NCI-H510A (cell line): Measurements from ENCODE around the gene PDPK1.

ENCODE experiments used
- DNase-seq: peaks from one replicate; lab custom pipeline; 2025; lab: John Stamatoyannopoulos, UW

The PDPK1 gene

GRCh38 chr16:2507052-2507659 lies 30.7 kb upstream of the PDPK1 start:
- DNase-seq = no peak

DNA sequence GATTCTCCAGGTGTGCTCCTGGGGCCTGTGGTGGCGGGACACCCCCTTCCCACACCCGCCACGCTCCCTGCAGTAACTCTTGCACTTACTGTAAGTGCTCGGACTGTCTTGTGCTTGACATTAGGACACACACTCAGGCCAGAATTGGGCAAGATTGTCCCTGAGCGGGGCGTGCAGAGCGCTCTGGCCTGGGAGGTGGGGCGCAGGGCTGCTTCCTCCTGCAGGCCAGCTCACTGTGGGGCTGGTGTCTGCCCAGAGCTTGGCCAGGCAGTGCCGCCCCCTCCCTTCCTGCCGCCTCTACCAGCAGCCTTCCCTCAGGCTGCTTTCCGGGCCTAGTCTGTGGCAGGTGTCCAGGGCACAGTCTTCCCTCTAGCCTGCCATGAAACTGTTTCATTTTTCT lies 30.2 kb upstream of the PDPK1 start:
- no peak for DNase-seq

DNA sequence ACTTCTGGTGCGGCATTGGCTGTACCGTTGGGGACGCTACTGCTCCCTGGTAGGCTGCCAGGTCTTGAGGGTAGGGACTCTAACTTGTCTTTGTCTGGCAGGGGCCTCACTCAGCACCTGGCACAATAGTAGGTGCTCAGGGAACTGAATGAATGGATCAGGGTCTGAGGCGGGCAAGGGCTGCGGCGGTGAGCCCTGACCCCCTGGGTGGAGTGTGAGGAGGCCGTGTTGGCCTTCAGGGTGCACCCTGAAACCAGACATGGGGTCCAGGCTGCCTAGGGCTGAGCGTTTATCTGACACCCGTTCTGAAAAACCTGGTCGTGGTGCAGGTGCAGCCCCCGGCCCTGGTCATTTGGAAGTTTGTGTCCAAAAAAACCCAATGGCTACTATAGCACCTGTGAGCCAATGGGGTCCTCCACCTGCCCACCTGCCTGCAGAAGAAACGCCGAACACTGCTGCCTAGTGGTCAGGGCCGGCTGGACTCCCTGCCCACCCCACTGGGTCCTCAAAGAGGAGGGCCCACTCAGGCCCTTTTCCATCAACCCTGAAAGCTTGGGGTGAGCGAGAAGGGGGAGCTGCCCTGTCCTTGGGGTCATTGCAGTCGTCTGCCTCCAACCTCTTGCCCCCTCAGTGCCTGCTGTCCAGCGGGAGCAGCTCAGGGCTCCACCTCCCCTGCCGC lies 29.0 kb upstream of the PDPK1 start:
- DNase-seq = no peak

GRCh38 chr16:2511128-2511800 lies 26.6 kb upstream of the PDPK1 start:
- DNase-seq = no peak

DNA sequence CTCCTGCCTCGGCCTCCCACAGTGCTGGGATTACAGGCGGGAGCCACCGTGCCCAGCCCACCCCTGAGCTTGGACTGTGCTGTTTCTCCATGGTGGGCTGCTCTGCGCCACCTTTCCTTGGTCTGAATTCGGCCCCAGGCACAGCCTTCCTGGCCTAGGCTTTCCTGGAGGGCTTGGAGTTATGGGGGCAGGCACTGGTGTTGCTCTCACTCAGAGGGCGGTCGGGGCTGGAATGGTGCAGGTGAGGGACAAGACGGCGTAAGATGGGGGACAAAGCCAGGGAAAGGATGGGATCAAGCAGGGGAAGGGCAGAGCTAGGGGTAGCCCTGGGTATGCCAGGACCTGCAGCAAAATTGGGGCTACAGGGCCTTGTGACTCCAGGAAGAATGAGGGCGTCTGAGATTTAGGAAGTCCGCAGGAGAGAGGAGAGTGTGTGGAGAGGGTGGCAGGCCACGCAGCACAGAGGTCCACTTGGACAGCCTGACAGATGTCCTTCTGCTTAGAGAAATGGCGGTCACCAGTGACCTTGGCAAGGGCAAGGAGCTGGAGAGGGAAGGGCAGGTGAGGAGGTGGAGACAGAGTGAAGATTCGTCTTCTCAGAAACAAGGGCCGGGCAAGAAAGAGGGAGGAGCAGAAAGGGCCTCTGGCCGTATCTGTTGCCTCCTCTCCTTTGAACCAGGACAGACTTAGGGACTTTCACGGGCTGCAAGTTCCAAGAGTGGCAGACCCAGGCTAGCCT lies 25.7 kb upstream of the PDPK1 start:
- no peak for DNase-seq

- no peak for DNase-seq
Measured at GRCh38 chr16:2512735-2513404, 25.0 kb upstream of the PDPK1 start.

- DNase-seq = peak; percentile 75
Measured at GRCh38 chr16:2513405-2514332, 24.2 kb upstream of the PDPK1 start, which contains the start of gene ATP6V0C. Gene ATP6V0C (plus strand): TSS chr16:2513952. CDS start chr16:2514104, 152 bp downstream.

DNA sequence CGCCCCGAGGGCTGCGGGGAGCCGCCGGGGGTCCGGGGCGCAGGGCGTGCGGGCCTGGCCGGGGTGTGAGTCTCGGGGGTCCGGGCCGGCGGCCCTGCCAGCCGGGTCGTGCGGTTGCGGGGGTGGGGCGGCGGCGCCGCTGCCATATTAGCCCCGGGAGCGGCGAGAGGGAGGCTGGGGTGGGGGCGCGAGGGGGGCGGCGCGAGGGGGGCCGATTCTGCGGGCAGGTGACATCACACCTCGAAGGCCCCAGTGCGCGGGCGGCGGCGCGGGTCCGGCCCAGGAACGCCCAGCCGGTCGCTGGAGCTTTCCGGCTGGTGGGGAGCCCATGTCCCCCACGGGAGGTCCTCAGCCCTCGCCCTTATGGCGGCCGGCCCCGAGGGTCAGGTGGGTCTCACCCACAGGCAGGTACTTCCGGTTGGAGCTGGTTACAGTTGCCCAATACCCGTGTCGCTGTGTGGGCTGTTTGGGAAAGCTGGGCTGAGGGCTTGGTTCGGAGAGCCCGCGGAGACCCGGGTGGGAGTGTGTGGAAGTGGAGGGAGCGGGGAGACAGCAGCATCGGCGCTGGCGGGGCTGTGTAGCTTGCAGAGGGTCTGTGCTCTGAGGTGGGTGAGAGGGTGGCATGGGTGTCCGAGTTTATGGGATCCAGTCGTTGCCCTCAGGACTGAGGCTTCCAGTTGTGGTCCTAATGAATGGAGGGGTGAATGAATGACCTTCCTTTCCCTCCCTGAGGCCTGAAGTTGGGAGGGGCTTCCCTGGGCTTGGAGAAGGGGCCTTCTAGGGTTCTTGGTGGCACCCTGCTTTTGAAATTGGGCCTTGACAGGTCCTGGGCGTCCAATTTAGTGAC lies 23.3 kb upstream of the PDPK1 start:
- DNase-seq = no peak

GRCh38 chr16:2515180-2515851 lies 22.5 kb upstream of the PDPK1 start:
- DNase-seq = no peak

- DNase-seq = no peak
Measured at GRCh38 chr16:2516391-2517240, 21.2 kb upstream of the PDPK1 start.

DNA sequence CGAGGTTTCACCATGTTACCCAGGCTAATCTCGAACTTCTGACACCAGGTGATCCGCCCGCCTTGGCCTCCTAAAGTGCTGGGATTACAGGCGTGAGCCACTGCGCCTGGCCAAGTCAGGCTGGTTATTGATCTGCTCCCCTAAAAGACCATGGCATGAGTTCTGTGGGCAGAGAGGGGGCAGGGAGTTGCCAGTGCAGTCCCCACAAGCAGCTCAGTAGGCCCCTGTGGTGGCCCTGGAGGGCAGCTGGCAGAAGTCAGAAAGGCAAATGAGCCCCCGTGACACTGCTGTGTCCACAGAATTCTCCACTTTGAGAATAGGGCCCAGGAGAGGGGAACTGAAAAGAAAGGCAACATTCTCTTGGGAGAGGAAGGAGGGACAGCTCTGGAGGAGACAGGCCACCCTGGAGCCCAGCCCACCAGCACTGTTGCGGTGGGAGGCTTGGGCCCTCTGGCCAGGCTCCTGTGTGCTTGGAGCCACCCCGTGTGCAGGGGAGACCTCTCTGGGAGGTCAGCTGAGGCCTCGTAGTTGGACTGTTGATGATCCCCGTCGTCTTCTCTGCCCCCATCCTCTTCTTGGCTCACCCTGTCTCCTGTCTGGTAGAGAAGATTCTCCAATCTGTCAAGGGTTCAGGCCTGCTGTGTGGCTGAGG lies 19.7 kb upstream of the PDPK1 start:
- no peak for DNase-seq

DNA sequence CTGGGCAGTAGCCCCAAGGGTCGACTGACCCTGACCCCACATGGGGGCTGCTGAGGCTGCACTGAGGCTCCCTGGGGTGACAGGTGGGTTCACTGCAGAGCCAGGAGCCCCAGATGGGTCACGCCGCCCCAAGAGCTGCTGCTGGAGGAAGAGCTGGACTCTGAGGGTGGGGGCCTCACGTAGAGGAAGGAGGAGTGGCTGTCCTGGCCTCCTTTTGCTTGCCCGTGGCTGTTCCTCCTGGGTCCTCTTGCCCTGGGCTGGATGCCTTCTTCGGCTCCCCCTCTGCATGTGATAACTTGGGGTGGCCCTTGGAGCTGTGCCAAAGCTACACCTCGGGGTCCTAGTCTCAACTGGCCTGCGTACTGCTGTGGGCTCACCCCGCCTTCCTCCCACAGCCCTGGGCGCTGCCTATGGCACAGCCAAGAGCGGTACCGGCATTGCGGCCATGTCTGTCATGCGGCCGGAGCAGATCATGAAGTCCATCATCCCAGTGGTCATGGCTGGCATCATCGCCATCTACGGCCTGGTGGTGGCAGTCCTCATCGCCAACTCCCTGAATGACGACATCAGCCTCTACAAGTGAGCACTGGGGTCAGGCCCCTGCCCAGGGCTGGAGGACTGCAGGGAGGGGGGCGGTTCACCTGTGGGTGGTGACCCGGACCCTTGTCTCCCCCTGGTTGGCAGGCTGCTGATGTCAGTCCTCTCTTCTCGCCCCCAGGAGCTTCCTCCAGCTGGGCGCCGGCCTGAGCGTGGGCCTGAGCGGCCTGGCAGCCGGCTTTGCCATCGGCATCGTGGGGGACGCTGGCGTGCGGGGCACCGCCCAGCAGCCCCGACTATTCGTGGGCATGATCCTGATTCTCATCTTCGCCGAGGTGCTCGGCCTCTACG lies 18.8 kb upstream of the PDPK1 start:
- DNase-seq = no peak

DNA sequence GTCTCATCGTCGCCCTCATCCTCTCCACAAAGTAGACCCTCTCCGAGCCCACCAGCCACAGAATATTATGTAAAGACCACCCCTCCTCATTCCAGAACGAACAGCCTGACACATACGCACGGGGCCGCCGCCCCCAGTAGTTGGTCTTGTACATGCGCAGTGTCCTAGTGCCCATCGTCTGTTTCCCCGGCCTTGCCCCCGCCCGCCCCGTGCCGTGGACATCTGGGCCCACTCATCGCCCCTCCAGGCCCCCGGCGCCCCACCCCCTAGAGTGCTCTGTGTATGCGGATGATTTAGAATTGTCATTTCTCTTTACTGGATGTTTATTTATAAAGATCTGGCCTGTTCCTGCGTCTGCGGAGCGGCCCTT lies 18.1 kb upstream of the PDPK1 start:
- no peak for DNase-seq

DNA sequence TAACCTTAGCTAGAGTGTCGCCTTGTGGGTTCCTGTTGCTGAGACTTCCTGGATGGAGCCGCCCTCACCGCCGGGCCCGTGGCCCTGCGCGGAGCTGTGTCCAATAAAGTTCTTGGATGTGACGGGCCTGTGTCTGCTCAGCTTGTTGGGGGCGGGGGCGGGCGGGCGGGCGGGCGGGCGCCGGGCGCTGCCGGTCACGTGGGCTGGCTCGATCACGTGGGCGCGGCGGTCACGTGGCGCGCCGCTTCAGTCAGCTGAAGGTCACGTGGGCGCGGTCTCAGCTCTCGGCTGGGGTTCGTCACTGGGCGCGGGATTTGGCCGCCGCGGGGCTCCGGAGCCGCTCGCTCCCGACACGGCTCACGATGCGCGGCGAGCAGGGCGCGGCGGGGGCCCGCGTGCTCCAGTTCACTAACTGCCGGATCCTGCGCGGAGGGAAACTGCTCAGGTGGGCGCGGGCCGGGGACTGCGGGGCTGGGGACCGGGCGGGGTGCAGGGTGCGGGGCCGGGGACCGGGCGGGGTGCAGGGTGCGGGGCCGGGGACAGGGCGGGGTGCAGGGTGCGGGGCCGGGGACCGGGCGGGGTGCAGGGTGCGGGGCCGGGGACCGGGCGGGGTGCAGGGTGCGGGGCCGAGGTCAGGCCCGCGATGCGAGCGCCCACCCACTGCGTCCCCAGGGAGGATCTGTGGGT lies 17.6 kb upstream of the PDPK1 start, which contains the start of gene AMDHD2:
Gene AMDHD2, plus strand, starts transcription at position 275 of the 687 bp plus-strand sequence. Its CDS starts 88 bp downstream, at position 363.
- DNase-seq = peak; percentile 83

- no peak for DNase-seq
Measured at GRCh38 chr16:2520784-2521531, 16.9 kb upstream of the PDPK1 start.
